SU-DHL-6 (cell line): ENCODE results near the gene NACAD.

Experiments used
- H2AFZ ChIP-seq: fragments of 200-600 bp; sonication (generic); 2 replicates; pipeline ENCODE4 v1.6.1; 2014; ENCODE audit warnings: low read depth, mild to moderate bottlenecking, moderate library complexity, mixed read lengths, antibody characterized with exemption, low read length; ENCODE audit not compliant: severe bottlenecking
- H3F3A ChIP-seq: fragments of 200-600 bp; shearing (Covaris generic); 2 replicates; pipeline ENCODE4 v1.6.0; 2016; ENCODE audit warnings: antibody characterized with exemption, mild to moderate bottlenecking; ENCODE audit not compliant: insufficient read depth
- H3K27ac ChIP-seq: fragments of 200-600 bp; sonication (generic); 2 replicates; pipeline ENCODE4 v1.5.1; 2016; ENCODE audit warnings: low read depth, mild to moderate bottlenecking, low read length, moderate library complexity, mixed read lengths
- H3K27me3 ChIP-seq: fragments of 200-600 bp; sonication (generic), shearing (Covaris generic); 2 replicates; pipeline ENCODE4 v1.6.0; 2014; ENCODE audit warnings: mild to moderate bottlenecking, low read length
- H3K36me3 ChIP-seq: fragments of 200-600 bp; sonication (generic); 2 replicates; pipeline ENCODE4 v1.6.1; 2014; ENCODE audit warnings: mild to moderate bottlenecking, low read length, mixed read lengths
- H3K4me2 ChIP-seq: fragments of 300-600, 200-600 bp; shearing (Covaris generic), sonication (generic); 2 replicates; pipeline ENCODE4 v1.6.0; 2014; ENCODE audit warnings: low read length, low read depth, mild to moderate bottlenecking; ENCODE audit not compliant: poor library complexity, severe bottlenecking
- H3K4me3 ChIP-seq: fragments of 200-600 bp; sonication (generic); 2 replicates; pipeline ENCODE4 v1.5.1; 2014; ENCODE audit warnings: antibody characterized with exemption, low read length, mild to moderate bottlenecking, mixed read lengths; ENCODE audit not compliant: insufficient read depth, poor library complexity, severe bottlenecking
- H3K79me2 ChIP-seq: fragments of 200-600 bp; sonication (generic); 2 replicates; pipeline ENCODE4 v1.6.1; 2014; ENCODE audit warnings: mild to moderate bottlenecking, low read length, moderate library complexity; ENCODE audit not compliant: insufficient read depth
- H3K9ac ChIP-seq: fragments of 200-600 bp; sonication (generic); 2 replicates; pipeline ENCODE4 v1.7.0; 2014; ENCODE audit warnings: mild to moderate bottlenecking, low read length
- H3K9me2 ChIP-seq: fragments of 200-600 bp; sonication (generic); replicated peaks from 2 replicates; pipeline ENCODE4 v1.6.1; 2014; ENCODE audit warnings: low read length; ENCODE audit not compliant: insufficient read depth
- H3K9me3 ChIP-seq: fragments of 200-600 bp; sonication (generic); 2 replicates; pipeline ENCODE4 v1.6.1; 2014; ENCODE audit warnings: low read length, mixed read lengths; ENCODE audit not compliant: insufficient read depth
- H4K20me1 ChIP-seq: fragments of 200-600 bp; sonication (generic); 2 replicates; pipeline ENCODE4 v1.6.1; 2014; ENCODE audit warnings: low read depth, mild to moderate bottlenecking, antibody characterized with exemption, low read length, moderate library complexity, mixed read lengths
- EZH2phosphoT487 ChIP-seq: fragments of 200-600 bp; sonication (generic), shearing (Covaris generic); conservative IDR thresholded peaks from 2 replicates; pipeline ENCODE4 v1.6.1; 2018; ENCODE audit warnings: mild to moderate bottlenecking, antibody characterized with exemption, low read length, moderate library complexity, mixed read lengths
- TF ChIP-seq, protein P1 (sequence below): fragments of 200-600 bp; sonication (generic); IDR thresholded peaks from one replicate; pipeline ENCODE4 v1.5.1; 2017; ENCODE audit warnings: antibody characterized with exemption, mild to moderate bottlenecking, low read length, moderate library complexity; ENCODE audit not compliant: insufficient read depth, poor library complexity, severe bottlenecking

The NACAD gene

DNA sequence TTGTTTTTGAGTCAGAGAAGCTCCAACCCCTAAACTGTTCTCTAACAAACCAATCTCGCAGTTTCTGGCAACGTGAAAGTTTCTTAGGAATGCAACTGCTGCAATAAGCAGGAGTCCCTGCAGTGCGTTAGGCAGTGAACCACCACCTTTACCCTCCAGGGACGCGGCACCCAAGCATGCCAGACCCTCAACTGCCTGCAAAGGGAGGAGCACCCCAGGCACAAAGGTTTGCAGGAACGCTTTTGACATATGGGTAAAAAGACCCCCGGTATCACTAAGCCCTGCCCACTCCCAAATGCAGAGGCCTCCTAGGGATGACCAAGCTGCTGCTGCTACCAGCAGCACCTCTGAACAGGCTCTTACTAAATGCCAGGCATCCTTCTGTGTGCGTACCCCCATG lies 18.1 kb upstream of the NACAD start:
- H4K20me1 ChIP-seq, result peaks cover 21% of the 10 kb centered on the region; the same call in 1 of the 2 replicates
- no peak overlapping the region for H3K4me3 ChIP-seq
- no peaks in the 10 kb centered on the region for H3K27me3 ChIP-seq
- no peak overlapping the region for H3K4me2 ChIP-seq
- no peaks in the 10 kb centered on the region for H3K9me2 ChIP-seq
- no peak overlapping the region for H3K27ac ChIP-seq
- peaks cover 47% of the 10 kb centered on the region for H3K79me2 ChIP-seq
- no peaks in the 10 kb centered on the region for H3K9me3 ChIP-seq
- no peak overlapping the region for H3K9ac ChIP-seq
- TF ChIP-seq EZH2phosphoT487, result no peak
- TF ChIP-seq, protein P1, sequence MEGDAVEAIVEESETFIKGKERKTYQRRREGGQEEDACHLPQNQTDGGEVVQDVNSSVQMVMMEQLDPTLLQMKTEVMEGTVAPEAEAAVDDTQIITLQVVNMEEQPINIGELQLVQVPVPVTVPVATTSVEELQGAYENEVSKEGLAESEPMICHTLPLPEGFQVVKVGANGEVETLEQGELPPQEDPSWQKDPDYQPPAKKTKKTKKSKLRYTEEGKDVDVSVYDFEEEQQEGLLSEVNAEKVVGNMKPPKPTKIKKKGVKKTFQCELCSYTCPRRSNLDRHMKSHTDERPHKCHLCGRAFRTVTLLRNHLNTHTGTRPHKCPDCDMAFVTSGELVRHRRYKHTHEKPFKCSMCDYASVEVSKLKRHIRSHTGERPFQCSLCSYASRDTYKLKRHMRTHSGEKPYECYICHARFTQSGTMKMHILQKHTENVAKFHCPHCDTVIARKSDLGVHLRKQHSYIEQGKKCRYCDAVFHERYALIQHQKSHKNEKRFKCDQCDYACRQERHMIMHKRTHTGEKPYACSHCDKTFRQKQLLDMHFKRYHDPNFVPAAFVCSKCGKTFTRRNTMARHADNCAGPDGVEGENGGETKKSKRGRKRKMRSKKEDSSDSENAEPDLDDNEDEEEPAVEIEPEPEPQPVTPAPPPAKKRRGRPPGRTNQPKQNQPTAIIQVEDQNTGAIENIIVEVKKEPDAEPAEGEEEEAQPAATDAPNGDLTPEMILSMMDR, result no peak
- H2AFZ ChIP-seq, result no peak overlapping the region
- H3F3A ChIP-seq, result no peaks in the 10 kb centered on the region
- H3K36me3 ChIP-seq, result peaks cover 12% of the 10 kb centered on the region; the same call in 1 of the 2 replicates

- H3K9ac ChIP-seq, result no peak overlapping the region
- H3K4me3 ChIP-seq, result no peak overlapping the region
- H3K79me2 ChIP-seq, result peaks cover 40% of the 10 kb centered on the region
- TF ChIP-seq EZH2phosphoT487, result no peak
- TF ChIP-seq, protein P1, result no peak
- H3K9me3 ChIP-seq, result no peaks in the 10 kb centered on the region
- peaks cover 21% of the 10 kb centered on the region; the same call in 1 of the 2 replicates for H4K20me1 ChIP-seq
- no peaks in the 10 kb centered on the region for H3F3A ChIP-seq
- no peaks in the 10 kb centered on the region for H3K9me2 ChIP-seq
- H2AFZ ChIP-seq, result no peak overlapping the region
- no peak overlapping the region for H3K4me2 ChIP-seq
- peaks cover 12% of the 10 kb centered on the region; the same call in 1 of the 2 replicates for H3K36me3 ChIP-seq
- no peak overlapping the region for H3K27ac ChIP-seq
- no peaks in the 10 kb centered on the region for H3K27me3 ChIP-seq
Observed at GRCh38 chr7:45105588-45106188, 16.9 kb upstream of the NACAD start.

DNA sequence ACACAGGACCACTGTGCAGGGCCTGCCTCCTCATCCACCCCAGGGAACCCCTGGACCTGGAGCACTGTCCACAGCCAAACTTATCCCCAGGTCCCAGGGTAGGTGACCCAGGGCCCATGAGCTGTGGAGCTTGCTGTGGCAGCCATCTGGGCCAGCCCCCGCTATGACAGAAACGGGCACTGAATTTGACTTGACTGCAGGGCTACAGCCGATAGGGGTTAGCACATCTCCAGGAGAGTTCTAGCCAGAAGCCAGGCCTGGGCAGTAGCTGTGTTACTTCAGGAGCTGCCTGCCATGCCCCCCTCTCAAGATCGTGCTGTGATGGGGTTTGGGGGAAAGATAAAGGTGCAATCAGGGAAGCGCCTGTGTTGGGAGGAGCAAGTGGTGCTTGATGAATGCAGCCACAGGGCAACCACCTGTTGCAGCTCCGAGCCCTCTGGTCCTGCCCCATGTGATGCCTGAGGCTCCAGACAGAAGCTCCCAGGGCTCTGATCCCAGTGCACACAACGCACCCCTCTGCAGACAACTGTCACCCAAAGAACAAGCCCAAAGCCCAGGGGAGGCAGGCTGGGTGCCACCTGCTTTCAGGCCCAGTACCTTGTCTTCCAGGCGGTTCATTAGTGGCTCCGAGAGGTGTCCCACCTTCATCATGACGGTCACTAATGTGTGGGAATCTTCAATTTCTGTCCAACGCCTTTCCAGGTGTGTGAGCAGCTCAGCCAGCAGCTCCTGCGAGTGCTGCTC lies 16.2 kb upstream of the NACAD start:
- no peak overlapping the region for H3K4me3 ChIP-seq
- TF ChIP-seq, protein P1, result no peak
- no peak for TF ChIP-seq EZH2phosphoT487
- no peak overlapping the region for H2AFZ ChIP-seq
- H3K9ac ChIP-seq, result no peak overlapping the region
- H3K79me2 ChIP-seq, result peaks cover 33% of the 10 kb centered on the region
- H3F3A ChIP-seq, result no peaks in the 10 kb centered on the region
- H3K36me3 ChIP-seq, result peaks cover 12% of the 10 kb centered on the region; the same call in 1 of the 2 replicates
- H3K27me3 ChIP-seq, result no peaks in the 10 kb centered on the region
- H3K4me2 ChIP-seq, result no peak overlapping the region
- H3K27ac ChIP-seq, result no peak overlapping the region
- H3K9me2 ChIP-seq, result no peaks in the 10 kb centered on the region
- peaks cover 21% of the 10 kb centered on the region; the same call in 1 of the 2 replicates for H4K20me1 ChIP-seq
- H3K9me3 ChIP-seq, result no peaks in the 10 kb centered on the region
